Nucleus accumbens (tissue), 56 donors: ENCODE data around the gene DMBX1.

ENCODE experiments used
- DNase-seq, 56 donors: peaks; one replicate each; lab custom pipeline; 2025; lab: John Stamatoyannopoulos, UW

Gene DMBX1

GRCh38 chr1:46522184-46522968, 32.7 kb downstream of the DMBX1 start:
- DNase-seq = peak in 8 of 56 donors; percentile 7 to 46 (median 23)

GRCh38 chr1:46522969-46523320, 33.3 kb downstream of the DMBX1 start:
- no peak for DNase-seq

GRCh38 chr1:46523496-46524353, 34.1 kb downstream of the DMBX1 start:
- no peak for DNase-seq

GRCh38 chr1:46524843-46525242, 35.2 kb downstream of the DMBX1 start:
- DNase-seq = no peak

- DNase-seq = no peak
Observed at GRCh38 chr1:46525253-46525983, 35.8 kb downstream of the DMBX1 start.

DNA sequence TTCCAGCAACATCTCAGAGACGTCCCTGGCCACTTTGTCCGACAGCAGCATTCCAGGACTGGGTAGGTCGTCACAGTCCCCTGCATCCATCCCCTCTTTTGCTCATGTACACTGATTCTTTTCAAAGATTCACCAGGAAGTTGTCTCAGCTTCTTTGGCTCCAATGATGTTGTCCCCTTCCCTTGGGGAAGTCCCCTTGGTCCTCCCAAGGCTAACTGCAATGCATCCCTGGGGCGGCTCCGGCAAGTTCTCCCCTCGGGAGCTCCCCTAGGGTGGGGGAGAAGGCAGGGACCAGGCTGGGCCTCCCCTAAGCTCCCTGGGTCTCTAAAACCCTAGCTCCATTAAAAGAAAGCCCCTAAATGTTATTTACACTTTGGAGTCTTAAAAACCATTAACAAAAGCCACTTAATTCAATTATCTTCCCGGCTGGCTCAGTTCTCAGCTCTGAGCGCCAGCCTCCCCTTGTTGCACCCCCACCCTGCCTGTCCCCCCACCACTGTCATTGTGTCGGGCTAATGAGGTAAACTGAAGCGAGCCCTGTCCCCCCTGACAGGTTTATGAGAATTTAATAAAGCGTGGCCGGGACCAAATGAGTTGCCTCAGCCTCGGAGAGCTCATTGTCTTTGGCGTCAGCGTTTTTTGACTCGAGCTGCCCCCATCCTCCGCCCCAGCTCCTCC, 36.5 kb downstream of the DMBX1 start:
- DNase-seq = no peak

- no peak for DNase-seq
Observed at GRCh38 chr1:46526691-46527291, 37.2 kb downstream of the DMBX1 start.

- DNase-seq = peak in 52 of 56 donors; percentile 20 to 88 (median 60)
Observed at GRCh38 chr1:46527474-46528296, 38.0 kb downstream of the DMBX1 start.

- peak in 20 of 56 donors; percentile 16 to 72 (median 38) for DNase-seq
Observed at GRCh38 chr1:46528297-46528955, 38.8 kb downstream of the DMBX1 start.

DNA sequence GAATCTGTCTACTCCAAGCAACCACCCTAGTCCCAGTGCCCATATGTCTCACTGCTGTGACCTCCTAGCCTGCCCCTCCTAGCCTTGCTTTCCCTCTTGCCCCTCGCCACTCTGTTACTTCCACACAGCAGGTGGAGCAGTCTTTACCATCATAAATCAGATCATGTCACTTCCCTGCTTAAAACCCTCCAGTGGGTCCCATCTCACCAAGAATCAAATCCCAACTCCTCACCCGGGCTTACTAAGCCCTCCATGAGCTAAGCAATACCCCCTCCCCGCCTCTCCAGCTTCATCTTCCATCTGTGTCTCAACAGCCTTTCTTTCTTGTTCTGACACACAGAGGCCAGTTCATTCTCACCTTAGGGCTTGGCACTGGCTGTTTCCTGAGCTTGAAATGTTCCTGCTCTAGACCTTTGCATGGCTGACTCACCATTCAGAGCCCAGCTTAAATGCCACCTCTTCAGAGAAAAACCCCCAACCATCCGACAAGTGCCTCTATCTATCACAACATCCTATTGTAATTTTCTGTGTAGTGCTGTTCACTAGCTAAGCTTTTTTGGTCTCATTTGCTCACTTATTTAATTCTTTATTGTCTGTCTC, 39.5 kb downstream of the DMBX1 start:
- peak in 2 of 56 donors; percentile 8 to 37 for DNase-seq

DNA sequence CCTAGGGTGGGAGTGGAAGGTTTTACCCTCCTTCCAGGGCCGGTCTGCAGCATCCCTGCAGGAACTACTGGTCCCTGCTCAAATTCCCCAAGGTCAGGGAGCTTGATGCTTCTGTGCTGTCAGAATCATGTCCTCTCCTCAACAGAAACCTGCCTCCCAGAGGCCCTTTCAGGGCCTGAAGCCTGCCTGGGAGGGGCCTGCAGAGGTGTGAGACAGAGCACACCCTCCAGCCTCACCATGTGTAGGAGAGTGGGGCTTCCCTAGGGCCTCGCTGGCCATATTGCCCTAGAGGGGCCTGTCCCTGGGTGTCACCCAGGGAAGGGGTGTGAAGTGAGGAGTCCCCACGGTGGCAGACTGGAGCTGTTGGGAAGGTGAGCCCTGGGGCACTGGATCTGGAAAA, 40.7 kb downstream of the DMBX1 start:
- no peak for DNase-seq

GRCh38 chr1:46530791-46531409, 41.3 kb downstream of the DMBX1 start:
- peak in 2 of 56 donors; percentile 14 to 19 for DNase-seq

- no peak for DNase-seq
Observed at GRCh38 chr1:46532095-46532494, 42.5 kb downstream of the DMBX1 start.

DNA sequence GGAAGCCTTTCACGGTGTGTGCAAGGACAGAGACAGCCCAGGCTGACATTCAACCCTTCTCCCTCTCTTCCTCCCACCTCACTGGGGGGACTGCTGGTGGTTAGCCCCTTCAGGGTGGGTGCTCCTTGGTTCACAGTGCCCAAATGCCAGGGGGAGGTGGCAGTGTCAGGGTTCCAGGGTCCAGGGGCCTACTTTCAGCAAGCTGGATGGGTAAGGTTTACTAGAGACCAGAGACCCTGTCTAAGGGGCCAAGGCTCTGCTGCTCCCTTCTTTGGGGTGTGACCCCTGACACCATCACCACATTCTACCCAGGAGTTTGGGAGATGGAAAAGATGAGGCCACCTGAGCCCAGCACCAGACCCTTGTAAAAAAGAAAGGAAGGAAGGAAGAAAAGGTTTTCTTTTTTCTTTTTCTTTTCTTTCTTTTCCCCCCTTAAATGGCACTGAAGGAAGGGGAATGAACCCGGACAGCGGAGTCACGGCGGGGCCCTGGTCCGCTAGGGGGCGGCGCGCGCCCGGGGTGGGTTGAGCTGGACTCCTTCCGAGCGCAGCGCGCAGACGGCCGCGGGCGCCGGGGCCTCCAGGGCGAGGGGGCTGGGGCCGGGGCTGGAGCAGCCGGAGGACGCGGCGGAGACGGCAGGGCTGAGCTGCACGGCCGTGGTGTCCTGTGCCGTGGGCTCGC, 43.0 kb downstream of the DMBX1 start:
- peak in 39 of 56 donors; percentile 8 to 76 (median 37) for DNase-seq

DNA sequence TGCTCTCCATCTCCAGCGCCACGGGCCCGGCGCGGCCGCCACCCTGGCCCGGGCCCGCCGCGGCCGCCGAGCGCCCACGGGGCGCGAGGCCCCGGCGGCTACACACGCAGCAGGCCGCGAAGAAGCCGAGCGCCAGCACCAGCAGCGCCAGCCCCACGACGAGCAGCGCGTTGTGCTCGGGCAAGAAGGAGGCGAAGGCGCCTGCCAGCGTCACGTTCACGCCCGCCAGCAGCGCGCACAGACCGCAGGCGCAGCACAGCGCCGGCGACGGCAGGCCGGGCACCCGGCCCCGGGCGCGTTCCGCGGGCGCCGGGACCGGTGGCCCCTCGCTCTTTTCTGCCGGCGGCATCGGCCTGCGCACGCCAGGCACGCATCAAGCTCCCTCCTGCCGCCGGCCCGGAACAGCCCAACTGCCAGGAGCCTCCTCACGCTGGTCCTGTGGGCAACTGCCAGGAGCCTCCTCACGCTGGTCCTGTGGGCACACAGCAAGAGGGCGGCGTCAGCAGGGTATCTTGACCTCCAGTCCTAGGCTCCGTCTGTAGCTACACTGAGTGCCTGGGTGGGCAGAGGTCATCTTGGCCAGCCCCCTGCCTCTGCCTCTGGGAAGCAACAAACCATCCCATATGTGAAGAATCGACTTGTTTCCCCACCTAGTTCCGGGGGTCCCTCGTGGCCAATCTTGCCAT, 43.7 kb downstream of the DMBX1 start:
- DNase-seq = peak in 31 of 56 donors; percentile 14 to 67 (median 38)

- DNase-seq = no peak
Observed at GRCh38 chr1:46535063-46535462, 45.4 kb downstream of the DMBX1 start.
